G401 (cell line): ENCODE measurements around the gene CCDC124. TPM values are rescaled to one million over a fixed set of nuclear protein-coding genes. Genes with fewer than 3 reads are reported as not detected.
"Not testable (repeated sequence)": the region's sequence is repeated elsewhere in the genome, so short reads cannot be mapped to it uniquely, and the experiment has no call there.

Experiments used
- DNase-seq: peaks from one replicate; pipeline ENCODE4 v3.0.0-alpha.2; 2015; ENCODE audit warnings: low spot score
- in situ Hi-C: cut with HindIII; loops from 2 replicates; pipeline ENCODE4 v1.10.0; 2016; ENCODE audit warnings: low sequenced_read_pairs, mixed read lengths
- total RNA-seq: library from RNA; depleted of rRNA; stranded (reverse); fragments of >200 nt; shearing (Covaris generic); gene quantifications from 2 replicates; pipeline ENCODE4 v1.2.3, GENCODE V29; 2014; rRNA removed

The CCDC124 gene, protein sequence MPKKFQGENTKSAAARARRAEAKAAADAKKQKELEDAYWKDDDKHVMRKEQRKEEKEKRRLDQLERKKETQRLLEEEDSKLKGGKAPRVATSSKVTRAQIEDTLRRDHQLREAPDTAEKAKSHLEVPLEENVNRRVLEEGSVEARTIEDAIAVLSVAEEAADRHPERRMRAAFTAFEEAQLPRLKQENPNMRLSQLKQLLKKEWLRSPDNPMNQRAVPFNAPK
- 181 and 230 TPM in 2 replicates for total RNA-seq

- peak; percentile 90 for DNase-seq
- in situ Hi-C loops: no loop called here
Observed at GRCh38 chr19:17932485-17933338, at the start of gene CCDC124. CCDC124 (plus strand) TSS chr19:17933015; CDS start chr19:17936421, 3,406 bp downstream.

- in situ Hi-C loops: no loop called here
- no peak for DNase-seq
Observed at GRCh38 chr19:17883627-17884410, 49.0 kb upstream of the CCDC124 start.

DNA sequence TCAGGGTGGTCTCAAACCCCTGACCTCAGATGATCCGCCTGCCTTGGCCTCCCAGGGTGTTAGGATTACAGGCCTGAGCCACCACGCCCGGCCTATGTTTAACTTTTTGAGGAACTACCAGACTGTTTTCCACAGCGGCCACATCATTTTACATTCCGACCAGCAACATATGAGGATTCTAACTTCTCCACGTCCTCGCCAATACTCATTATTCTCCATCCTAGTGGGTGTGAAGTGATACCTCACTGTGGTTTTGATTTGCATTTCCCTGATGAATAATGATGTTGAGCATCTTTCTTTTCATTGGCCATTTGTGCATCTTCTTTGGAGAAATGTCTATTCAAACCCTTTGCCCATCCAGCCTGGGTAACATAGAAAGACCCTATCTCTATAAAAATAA is 46.3 kb upstream of the CCDC124 start:
- in situ Hi-C loops: no loop called here
- no peak for DNase-seq

DNA sequence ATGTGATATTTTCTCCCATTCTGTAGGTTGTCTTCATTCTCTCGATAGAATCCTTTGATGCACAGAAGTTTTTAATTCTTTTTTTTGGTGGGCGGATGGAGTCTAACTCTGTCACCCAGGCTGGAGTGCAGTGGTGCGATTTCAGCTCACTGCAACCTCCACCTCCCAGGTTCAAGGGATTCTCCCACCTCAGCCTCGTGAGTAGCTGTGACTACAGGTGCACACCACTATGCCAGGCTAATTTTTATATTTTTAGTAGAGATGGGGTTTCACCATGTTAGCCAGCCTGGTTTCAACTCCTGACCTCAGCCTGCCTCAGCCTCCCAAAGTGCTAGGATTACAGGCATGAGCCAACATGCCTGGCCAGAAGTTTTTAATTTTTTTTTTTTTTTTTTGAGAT is 45.6 kb upstream of the CCDC124 start:
- in situ Hi-C loops, DNase-seq: not testable (repeated sequence)

GRCh38 chr19:17888260-17888659 is 44.6 kb upstream of the CCDC124 start:
- DNase-seq: no peak
- in situ Hi-C loops: no loop called here

DNA sequence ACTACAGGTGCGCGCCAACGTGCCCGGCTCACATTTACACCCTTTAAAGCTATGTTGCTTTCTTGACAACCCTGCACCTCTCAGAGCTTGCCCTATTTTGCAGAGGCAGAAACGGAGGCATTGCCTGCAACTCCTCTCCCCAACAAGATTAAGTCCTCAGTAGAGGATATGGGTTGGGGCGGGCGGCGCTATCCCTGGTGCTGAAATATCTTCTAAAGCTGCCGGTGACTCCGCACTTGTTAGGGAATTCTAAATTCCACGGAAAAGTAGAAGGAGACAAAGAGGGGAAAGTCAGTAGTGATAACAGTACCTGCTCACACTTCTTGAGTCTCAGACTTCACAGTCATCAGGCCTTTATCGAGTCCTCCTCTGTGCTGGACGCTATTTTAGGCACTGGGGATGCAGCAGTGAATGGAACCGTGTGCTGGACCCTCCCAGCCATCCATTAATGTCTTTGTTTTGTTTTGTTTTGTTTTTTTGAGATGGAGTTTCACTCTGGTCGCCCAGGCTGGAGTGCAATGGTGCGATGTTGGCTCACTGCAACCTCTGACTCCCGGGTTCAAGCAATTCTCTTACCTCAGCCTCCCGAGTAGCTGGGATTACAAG is 43.1 kb upstream of the CCDC124 start:
- no peak for DNase-seq
- in situ Hi-C loops: no loop called here

DNA sequence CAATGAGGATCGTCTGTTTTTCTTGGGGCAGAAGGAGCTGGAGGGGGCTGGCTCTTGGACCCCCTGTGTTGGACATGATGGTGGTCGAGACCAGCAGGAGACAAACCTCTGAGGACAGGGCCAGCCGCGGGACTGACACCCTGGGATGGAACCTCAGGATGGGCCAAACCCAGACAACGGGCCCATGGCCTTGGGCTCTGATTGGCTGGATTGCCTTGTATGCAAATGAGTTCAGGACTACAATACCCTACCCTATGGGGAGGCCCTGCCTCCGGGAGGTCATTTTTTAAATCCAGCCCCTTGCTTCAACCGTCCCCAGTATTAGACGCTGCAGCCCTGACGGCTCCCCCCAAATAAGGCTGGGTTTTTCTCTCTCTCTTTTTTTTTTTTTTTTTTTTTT is 39.0 kb upstream of the CCDC124 start:
- in situ Hi-C loops: no loop called here
- DNase-seq: no peak

DNA sequence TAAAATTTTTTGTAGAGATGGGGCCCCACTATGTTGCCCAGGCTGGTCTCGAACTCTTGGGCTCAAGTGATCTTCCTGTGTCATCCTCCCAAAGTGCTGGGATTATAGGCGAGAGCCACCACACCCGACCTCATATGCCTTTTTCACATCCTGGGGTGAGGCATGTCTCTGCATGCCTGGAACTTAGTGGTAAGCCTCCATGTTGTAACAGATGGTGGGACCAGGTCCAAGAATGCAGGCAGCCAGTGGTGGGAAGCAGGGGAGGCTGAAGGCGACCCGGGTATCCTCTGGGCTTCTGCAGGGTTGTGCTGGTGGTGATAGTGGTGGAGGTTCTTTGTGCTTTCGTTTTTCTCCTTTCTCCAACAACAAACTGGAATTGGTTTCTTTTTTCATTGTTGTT is 30.1 kb upstream of the CCDC124 start:
- peak; percentile 11 for DNase-seq
- in situ Hi-C loops: no loop called here

GRCh38 chr19:17908244-17908643 is 24.6 kb upstream of the CCDC124 start:
- no peak for DNase-seq
- in situ Hi-C loops: no loop called here

DNA sequence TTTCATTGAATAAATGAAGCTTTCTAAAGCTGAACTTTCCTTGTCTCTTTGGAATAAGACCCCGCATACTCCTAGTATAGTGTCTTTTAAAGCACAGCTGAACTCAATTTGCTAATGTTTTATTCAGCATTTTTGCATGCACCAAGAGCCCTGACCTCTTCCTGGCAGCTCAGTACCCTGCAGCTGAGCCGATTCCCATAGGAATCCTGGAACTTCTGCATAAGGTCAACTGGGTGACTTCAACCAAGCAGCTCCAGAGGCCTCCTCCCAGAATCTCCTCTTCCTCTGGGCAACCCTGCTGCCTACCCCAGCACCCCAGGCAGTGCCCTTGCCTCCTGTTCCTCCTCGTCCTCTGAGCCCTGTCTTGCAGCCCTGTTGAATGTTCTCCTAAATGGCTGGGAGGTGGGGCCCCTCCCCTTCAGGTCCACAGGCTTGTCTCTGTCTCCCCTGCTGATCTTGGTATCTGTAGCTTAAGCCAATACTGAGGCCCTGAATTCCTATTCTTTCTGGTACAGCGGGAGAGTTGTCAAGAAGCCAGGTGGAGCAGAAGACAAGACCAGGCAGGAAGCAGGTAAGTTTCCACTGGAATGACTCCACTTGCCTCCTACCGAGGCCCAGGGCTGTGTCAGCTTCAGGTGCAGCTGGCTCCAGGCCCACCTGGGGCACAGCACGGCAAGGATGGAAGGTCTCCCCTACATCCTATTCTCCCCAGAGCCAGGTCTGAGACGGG is 23.6 kb upstream of the CCDC124 start:
- peak; percentile 68 for DNase-seq
- in situ Hi-C loops: no loop called here

GRCh38 chr19:17910791-17911360 is 21.9 kb upstream of the CCDC124 start:
- no peak for DNase-seq
- in situ Hi-C loops: no loop called here

GRCh38 chr19:17915940-17916593 is 16.7 kb upstream of the CCDC124 start:
- DNase-seq: no peak
- in situ Hi-C loops: no loop called here

GRCh38 chr19:17918151-17918550 is 14.7 kb upstream of the CCDC124 start:
- DNase-seq, in situ Hi-C loops: not testable (repeated sequence)

- in situ Hi-C loops: not testable (repeated sequence)
Observed at GRCh38 chr19:17919122-17919521, 13.7 kb upstream of the CCDC124 start.

DNA sequence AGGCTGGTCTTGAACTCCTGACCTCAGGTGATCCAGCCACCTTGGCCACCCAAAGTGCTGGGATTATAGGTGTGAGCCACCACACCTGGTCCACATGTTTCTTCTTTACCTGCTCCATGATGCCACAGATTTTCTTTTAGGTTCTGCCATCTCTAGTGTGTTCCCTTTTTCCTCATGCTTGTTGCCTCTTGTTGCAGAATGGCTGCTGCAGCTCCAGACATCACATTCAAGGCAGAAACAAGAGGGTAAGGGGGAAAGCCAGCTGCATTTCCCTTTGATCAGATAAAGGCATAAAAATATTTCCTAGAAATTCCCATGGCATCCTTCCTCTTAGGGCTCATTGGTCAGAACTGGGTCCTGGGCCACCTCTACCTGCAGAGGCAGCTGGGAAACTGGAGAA is 12.3 kb upstream of the CCDC124 start:
- in situ Hi-C loops: no loop called here
- no peak for DNase-seq

More at GRCh38 chr19:17919122-17919521, 13.7 kb upstream of the CCDC124 start:
- not testable (repeated sequence) for DNase-seq

DNA sequence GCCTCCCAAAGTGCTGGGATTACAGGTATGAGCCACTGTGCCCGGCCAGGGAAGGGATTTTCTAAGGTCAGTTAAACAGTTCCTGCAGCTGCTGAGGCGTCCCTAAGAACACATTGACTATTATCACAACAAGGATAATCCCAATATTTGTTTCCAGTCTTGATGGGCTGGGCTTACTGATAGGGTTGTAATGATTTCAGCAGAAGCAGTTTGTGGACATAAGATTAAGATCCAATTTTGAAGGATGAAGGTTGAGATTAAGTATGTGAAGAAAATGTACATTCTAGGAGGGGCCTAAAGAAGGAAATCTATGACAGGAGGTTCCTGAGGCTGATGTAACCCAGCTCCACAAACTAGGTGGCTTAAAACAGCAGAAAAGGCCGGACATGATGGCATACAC is 10.7 kb upstream of the CCDC124 start:
- DNase-seq: no peak
- in situ Hi-C loops: no loop called here

DNA sequence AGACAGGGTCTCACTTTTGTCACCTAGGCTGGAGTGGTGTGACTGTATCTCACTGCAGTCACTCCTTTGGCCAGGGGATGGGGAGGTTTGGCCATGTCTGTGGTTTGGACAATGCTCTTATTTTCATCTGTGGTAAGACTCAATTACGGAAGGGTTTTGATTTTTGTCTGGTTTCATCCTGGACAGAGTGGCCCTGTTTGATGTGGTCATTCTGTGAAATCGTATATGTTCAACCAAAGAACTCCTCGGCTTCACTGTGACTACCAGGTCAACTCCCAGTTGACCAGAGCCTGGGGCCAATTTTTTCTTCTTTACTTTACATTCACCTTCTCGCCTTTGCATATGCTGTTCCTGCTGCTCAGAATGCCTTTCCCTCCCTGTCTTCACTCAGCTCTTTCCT is 6.8 kb upstream of the CCDC124 start:
- DNase-seq: no peak
- in situ Hi-C loops: no loop called here

DNA sequence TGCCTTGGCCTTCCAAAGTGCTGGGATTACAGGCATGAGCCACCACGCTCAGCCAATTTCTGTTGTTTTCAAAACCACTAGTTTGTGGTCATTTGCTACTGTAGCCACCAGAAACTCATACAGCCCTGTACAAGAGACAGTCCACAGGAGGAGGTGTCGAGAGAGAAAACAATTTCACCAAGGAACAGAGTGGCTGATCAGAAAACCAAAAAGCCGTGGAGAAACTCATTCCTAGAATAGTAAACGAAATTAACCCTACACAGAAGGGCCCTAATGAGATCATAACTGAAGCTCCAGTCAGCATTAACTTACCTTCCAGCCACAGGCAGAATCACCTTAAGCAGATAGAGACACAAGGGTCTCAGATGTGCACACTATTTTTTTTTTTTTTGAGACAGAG is 3.8 kb upstream of the CCDC124 start:
- no peak for DNase-seq
- in situ Hi-C loops: no loop called here
